Pulmonary artery endothelial cell (primary cell): ENCODE data around the gene SRSF12. TPM values are rescaled to one million over a fixed set of nuclear protein-coding genes. Genes with fewer than 3 reads are reported as not detected.
"Not testable (repeated sequence)": the region's sequence is repeated elsewhere in the genome, so short reads cannot be mapped to it uniquely, and the experiment has no call there.

ENCODE experiments used
- DNase-seq: peaks from one replicate; pipeline ENCODE4 v3.0.0-alpha.2; 2011; ENCODE audit warnings: low read depth, low spot score
- total RNA-seq: library from RNA; depleted of rRNA; stranded (reverse); fragments of >200 nt; gene quantifications from 2 replicates; pipeline ENCODE4 v1.2.3, GENCODE V29; 2014

SRSF12 gene
- total RNA-seq, 1 donor from 2014 or later: 0.46 TPM

DNA sequence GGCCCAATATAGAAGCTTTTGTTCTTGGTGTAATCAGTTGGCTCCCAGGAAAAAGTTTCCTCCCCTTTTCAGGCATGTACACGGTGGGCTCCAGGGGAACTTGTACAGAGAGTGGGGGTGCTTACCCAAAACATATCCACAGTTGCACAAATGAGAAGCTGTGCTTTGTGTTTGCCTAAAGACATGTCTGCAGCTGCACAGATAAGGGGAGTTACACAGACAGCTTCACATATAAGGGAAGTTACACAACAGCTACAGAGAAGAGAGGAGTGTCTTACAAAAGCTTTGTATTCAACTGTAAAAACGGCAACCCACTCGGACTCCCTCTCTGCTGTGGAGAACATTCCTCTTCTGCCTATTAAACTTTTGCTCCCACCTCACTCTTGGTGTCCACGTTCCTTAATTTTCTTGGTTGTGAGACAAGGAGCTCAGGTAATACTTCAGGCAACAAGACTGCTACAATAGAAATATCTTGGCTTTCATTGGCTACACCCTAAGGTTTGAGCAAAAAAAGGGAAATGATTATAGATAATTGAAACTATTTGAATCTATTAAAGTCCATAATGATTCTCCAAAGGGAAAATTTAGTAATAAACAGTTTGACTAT, 44.8 kb downstream of the SRSF12 start:
- DNase-seq: no peak

DNA sequence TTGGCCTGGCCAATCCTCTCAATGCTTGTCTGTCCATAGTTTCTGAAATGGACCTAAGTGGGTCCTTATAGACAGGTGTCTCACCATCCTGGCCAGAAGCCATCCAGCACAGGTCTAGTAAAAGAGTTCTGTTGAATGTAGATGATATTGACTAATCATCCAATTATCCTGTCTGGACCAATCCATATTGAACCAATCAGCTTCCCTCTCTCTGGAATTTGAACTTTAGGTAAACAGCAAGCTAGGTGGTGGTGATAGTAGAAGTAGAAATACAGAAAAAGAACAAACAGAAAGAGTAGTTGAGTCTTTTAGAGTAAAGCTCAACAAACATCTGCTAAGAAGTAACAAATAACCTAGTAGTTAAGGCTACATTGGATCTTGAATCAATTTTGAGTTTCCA, 46.8 kb downstream of the SRSF12 start:
- DNase-seq: no peak

DNA sequence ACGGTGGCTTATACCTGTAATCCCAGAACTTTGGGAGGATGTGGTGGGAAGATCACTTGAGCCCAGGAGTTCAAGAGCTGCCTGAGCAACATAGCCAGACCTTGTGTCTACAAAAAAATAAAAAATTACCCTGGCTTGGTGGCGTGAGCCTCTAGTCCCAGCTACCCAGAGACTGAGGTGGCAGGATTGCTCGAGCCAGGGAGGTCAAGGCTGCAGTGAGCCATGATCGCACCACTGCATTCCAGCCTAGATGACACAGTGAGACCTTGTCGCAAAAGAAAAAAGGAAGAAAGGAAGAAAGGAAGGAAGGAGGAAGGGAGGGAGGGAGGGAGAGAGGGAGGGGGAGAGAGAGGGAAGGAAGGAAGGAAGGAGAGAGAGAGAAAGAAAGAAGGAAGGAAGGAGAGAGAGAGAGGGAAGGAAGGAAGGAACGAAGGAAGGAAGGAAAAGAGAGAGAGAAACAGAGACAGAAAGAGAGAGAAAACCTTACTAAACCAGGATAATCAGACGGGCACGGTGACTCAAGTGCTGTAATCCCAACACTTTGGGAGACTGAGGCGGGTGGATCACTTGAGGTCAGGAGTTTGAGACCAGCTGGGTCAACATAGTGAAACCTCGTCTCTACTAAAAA, 48.2 kb downstream of the SRSF12 start:
- no peak for DNase-seq

DNA sequence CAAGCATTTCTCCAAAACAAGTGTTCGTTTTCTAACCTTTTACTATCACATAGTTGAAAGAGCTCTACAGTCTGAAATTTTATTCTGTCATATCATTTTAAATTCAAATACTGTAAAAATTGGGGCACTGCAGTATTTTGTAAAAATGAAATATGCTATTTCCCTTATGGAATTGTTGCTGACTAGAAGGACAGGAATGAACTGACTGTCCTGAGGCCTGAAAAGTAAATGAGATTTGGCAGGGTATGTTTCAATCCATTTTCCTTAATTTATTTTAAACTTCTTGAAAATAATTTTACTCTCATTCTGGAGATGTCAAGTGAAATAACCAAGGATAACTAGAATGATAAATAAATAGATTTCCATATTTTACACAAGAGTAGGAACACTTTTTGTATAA, 49.2 kb downstream of the SRSF12 start:
- DNase-seq: no peak

DNA sequence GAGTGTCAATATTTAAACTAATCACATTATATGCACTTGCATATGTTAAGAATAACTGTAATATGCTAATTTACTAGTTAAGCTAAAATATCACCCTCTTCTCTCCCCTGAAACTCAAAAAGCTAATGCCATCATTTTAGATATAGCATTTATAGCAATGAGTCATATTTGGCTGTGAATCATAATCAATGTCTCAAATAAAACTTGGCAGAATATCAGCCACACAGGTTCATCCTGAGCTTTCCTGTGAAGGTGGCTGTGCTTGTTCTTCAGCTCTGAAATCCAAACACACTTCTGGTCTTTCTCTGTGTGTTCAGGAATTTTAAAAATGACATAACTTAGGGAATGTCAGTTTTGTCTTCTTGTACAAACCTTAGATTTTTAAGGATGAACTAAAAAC, 50.1 kb downstream of the SRSF12 start:
- DNase-seq: no peak

DNA sequence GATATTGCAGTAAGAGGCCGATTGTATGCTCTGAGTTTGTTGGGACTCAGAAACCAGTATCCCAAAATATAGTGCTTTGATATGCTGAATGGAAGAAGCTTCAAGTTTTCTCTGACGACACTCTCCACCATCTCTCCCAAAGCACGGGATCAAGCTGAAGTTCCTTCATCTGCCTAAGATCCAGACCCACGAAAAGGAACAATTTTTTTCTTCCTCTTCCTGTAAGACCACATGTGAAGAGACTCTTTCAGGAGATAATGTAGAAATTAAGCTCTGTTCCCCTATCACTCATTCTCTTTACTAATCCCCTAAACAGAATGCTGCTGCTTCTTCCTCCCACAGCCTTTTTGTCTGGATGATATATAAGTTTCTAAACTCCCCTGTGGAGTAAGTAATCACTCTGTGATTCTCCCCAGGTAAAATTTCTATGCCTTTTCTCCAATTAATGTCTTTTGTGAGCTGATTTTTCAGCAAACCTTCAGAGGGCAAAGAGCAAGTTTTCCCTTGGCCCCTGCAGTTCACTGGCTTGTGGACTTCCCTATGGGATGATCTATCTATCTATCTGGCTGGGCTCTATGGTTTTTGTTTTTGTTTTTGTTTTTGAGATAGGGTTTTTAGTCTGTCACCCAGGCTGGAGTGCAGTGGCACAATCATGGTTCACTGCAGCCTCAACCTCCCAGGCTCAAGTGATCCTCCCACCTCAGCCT, 50.8 kb downstream of the SRSF12 start:
- DNase-seq: no peak

DNA sequence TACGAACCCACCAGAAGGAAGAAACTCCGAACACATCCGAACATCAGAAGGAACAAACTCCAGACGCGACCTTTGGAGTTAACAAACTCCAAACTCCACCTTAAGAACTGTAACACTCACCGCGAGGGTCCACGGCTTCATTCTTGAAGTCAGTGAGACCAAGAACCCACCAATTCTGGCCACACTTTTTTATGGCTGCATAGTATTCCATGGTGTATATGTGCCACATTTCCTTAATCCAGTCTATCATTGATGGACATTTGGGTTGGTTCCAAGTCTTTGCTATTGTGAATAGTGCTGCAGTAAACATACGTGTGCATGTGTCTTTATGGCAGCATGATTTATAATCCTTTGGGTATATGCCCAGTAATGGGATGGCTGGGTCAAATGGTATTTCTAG, 51.8 kb downstream of the SRSF12 start:
- DNase-seq: not testable (repeated sequence)

DNA sequence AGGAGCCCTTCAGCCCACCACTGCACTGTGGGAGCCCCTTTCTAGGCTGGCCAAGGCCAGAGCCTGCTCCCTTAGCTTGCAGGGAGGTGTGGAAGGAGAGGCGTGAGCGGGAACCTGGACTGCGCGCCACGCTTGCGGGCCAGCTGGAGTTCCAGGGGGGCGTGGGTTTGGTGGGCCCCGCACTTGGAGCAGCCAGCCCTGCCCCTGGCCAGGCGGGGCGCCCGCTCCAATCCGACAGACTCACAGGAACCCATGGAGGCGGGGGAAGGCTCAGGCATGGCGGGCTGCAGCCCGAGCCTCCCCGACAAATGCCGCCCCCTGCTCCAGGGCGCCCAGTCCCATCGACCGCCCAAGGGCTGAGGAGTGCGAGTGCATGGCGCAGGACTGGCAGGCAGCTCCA, 52.9 kb downstream of the SRSF12 start:
- not testable (repeated sequence) for DNase-seq

DNA sequence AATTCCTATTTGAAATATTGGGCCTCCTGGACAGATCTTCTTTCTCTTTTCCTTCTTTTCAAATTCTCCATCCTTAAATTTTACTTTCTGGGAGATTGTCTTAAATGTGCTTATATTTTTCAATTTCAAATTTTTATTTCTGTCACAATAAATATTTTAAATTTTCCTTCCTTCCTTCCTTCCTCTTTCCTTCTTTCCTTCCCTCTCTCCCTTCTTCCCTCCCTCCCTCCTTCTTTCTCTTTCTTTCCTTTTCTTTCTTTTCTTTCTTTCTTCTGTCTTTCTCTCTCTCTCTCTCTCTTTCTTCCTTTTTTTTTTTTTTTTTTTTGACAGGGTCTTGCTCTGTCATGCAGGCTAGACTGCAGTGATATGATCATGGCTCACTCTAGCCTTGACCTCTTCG, 54.0 kb downstream of the SRSF12 start:
- DNase-seq: no peak

DNA sequence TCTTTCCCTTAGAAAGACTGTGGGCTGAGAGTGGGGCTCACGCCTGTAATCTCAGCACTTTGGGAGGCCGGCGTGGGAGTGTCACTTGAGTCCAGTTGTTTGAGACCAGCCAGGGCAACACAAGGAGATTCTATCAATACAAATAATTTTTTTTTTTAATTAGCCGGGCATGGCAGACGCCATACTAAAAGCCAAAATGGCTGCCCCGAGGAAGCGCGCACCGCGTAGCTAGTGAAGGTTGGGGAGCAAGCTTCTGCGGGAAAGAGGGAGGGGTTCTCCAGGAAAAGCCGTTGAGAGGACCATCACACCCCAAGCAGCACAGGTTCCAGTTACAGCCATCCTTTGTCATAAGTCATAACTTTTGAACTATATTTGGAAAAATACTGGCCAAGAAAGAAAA, 58.6 kb downstream of the SRSF12 start:
- DNase-seq: no peak

DNA sequence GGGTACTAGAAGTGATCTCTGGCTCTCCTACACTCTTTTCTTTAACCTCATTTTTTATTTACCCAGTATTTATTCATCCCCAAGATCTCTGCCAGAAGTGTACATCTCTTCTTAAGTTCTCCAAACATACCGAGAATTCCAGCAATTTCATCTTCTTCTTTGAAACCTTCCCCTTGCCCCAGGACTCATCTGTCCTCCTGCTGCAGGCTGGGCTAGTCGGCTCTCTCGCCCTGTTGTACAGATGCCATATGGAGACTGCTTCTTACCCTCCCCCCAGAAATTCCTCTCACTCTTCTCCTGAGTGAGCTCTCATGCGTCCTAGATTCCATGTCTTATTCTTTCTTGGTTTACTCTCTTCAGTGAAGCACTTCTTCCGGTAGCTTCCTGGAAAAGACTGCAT, 59.2 kb downstream of the SRSF12 start:
- DNase-seq: no peak

DNA sequence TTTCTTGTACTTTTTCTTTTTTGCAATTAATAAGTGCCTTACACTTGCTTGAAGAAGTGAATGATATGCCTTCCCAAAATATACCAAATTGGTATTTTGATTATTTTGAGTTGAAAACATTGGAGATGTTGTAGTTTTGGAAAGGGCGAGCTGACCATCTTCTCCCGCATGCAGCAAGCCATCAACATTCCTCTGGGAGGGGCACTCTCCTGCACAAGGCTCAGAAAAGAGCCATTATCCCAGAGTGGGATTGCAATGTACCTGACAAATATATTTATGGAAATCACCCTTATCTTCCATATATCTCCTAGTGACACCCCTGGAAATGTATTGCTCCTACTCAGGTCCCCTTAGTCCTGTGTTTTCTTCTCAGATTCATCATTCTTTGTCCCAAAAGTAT, 60.1 kb downstream of the SRSF12 start:
- no peak for DNase-seq

DNA sequence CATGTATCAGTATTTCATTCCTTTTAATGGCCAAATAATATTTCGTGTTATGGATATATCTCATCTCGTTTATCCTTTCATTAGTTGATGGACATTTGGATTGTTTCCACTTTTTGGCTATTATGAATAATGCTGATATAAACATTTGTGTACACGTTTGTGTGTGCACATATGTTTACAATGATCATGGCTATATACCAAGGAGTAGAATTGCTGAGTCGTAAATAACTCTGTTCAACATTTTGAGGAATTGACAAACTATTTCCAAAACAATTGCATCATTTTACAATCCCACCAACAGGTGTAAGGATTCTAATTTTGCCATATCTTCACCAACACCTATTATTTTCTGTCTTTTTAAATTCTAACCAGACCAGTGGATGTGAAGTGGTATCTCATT, 63.7 kb downstream of the SRSF12 start:
- DNase-seq: no peak

DNA sequence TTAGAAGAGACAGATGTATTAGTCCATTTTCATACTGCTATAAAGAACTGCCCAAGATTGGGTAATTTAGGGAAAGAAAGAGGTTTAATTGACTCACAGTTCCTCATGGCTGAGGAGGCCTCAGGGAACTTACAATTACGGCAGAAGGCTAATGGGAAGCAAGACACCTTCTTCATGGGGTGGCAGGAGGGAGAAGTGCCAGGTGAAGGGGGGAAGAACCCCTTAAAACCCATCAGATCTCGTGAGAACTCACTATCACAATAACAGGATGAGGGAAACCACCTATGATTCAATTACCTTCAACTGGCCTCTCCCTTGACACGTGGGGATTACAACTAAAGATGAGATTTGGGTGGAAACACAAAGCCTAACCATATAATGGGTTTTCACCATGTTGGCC, 66.2 kb downstream of the SRSF12 start:
- DNase-seq: no peak

DNA sequence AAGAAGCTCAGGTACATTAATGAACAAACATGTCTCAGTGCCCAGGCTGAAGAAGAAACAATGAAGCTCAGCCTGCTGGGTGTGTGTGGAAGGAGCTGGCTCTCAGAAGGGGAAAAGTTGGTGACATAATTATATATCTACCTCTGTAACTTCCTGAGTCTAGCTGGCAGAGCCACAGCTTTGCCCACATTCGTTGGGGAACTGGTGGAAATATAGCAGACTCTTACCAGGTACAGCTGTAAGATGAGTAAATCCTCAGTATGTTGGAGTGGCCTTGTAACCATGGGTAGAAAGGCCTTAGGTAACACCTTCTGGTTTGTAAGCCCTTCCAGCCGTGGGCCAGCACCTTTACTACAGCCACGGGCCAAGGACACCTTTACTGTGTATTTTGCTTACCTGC, 67.2 kb downstream of the SRSF12 start:
- DNase-seq: no peak

DNA sequence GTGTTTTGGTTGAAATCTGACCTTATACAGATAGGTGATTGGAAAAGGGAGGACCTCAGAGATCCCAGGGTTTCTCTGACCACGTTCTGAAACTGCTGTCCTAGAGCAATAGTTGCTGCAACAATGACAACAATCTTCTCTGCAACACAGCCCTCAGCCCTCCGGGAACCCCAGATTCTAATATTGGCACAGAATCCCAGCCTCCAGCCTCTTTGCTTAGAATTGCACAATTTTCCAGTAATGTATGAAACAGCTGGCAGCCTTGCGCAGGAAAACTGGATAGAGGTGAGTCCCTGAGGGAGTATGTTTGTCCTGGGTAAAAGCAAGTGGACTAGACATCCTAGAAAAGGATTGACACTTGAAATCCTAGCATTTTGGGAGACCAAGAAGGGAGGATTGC, 67.7 kb downstream of the SRSF12 start:
- DNase-seq: no peak

DNA sequence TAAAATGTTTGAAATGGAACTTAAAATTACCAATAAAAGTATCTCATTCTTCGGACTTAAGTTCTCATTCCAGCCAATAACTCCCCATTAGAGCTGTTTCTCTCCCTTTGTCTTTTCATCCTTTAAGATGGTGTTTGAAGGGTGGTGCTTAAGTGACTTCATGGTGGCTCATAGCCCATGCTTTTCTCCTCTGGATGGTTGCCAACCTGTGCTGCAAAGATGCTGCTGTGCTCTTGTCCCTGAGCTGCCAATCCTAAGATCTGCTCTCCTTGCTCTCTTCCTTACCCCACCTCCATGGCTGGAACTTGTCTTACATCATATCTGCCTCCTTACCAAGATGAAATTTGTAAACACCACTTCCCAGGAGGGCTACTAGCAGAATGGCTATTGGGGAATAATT, 68.9 kb downstream of the SRSF12 start:
- DNase-seq: no peak

DNA sequence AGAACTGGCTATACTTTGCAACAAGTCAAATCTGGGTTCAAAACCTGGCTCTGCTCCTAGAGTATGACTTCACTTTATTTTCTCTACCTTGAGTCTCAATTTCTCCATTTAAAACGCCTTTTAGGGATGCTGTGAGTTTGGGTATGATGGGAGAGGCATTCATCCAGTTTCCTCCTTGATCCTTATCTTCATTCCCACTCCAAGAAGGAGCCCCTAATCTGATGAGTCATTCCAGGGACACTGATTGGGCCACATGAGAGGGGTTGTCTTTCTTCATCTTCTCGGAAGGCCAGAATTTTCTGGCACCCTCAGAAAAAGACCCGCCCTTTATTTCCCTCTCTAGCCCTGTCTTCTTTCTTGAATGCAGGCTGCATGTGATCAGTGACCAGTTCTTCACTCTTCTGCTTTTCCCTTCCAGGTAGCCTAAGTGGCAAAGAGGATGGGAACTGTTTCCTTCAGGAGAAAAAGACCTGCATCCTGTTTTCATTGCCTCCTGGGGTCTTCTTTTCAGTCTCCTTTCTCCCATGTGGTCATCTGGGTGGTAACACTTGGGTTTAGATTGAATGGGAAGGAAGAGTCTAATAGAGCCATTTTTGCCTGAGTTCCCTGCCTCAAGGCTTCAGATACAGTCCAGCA, 69.5 kb downstream of the SRSF12 start:
- DNase-seq: no peak

DNA sequence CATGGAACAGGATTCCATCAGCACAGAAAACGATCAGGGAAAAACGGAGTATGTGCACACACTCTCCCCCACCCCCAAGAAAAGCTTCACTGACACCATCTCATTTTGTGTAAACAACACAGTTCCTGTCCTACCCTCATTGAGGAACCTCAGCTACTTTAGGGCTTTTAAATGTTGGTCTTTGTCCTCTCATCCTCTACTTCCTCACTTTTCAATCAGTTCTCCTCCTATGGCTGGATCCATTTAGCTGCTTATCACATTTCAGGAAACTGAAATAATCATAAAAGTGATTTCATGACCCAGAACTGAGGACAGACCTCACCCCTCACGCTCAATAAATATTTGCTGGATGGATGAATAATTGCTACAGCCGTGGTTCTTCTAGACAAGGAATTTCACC, 70.4 kb downstream of the SRSF12 start:
- DNase-seq: no peak
